ENCODE results near the gene XRCC2.

DNA sequence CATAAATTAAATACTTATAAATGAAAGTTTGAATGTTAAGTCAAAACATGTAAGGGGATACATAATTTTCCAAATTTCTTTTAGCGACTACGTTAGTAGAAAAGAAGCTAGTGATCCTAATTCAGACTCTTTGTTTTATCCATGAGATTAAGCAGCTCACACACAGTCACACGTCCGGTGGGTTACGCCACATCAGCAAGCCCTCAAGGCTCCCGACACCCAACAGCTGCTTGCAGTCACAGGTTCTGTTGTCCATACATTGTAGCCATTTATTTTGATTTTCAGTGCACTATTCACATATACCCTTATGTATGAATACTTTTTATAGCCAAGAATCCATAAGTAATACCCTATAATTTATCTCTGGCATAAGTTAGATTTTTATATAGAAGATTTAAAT lies 39.5 kb downstream of the XRCC2 start:
- TF ChIP-seq, protein P1, sequence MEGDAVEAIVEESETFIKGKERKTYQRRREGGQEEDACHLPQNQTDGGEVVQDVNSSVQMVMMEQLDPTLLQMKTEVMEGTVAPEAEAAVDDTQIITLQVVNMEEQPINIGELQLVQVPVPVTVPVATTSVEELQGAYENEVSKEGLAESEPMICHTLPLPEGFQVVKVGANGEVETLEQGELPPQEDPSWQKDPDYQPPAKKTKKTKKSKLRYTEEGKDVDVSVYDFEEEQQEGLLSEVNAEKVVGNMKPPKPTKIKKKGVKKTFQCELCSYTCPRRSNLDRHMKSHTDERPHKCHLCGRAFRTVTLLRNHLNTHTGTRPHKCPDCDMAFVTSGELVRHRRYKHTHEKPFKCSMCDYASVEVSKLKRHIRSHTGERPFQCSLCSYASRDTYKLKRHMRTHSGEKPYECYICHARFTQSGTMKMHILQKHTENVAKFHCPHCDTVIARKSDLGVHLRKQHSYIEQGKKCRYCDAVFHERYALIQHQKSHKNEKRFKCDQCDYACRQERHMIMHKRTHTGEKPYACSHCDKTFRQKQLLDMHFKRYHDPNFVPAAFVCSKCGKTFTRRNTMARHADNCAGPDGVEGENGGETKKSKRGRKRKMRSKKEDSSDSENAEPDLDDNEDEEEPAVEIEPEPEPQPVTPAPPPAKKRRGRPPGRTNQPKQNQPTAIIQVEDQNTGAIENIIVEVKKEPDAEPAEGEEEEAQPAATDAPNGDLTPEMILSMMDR (IDR thresholded peaks at IDR 0.05): no peak
- TF ChIP-seq POLR2A (IDR thresholded peaks at IDR 0.05) (no peak), POLR2AphosphoS5 (IDR thresholded peaks at IDR 0.05) (no peak), EP300 (IDR thresholded peaks at IDR 0.05) (no peak)

All from sigmoid colon (tissue), 4 donors.